HG03045 (cell line): ENCODE data around the gene VHLL.

Source experiments
- ATAC-seq: cut with Tn5 transposase; IDR thresholded peaks from one replicate; pipeline ENCODE4 v1.9.1; 2021; ENCODE audit warnings: mild to moderate bottlenecking, moderate library complexity; ENCODE audit not compliant: unreplicated experiment

Gene VHLL

GRCh38 chr1:156291226-156292061, 7.7 kb downstream of the VHLL start:
- no peak for ATAC-seq

DNA sequence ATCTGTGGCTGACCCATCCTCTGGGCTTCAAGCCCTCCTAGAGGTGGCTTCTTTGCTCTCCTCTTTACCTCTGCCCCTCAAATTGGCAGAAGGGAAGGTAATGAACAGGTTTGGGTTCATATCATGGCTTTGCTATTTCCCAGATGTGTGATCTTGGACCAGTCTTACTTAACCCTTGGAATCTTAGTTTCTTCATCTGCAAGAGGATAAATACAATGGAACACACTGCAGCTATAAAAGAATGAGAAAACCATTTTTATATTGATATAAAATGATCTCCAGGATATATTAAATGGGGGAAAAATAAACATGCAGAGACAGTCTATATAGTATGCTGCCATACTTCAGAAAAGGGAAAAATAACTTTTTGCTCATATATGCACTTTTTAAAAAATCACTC, 9.2 kb downstream of the VHLL start:
- ATAC-seq, result no peak

DNA sequence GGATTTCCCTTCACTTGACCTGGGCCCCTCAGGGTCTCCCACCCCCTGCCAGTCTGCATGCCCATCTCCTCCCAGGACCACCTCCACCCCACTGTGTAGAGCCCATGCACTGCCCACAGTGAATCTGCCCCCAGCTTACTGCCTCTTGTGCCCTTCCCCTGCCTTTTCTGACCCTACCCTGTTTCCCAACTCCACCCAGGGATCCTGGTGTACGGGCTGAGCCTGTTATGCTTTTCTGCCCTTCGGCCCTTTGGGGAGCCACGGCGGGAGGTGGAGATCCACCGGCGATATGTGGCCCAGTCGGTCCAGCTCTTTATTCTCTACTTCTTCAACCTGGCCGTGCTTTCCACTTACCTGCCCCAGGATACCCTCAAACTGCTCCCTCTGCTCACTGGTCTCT, 13.0 kb downstream of the VHLL start:
- no peak for ATAC-seq

- no peak for ATAC-seq
These were observed 13.7 kb downstream of the VHLL start for GRCh38 chr1:156285437-156285836.

DNA sequence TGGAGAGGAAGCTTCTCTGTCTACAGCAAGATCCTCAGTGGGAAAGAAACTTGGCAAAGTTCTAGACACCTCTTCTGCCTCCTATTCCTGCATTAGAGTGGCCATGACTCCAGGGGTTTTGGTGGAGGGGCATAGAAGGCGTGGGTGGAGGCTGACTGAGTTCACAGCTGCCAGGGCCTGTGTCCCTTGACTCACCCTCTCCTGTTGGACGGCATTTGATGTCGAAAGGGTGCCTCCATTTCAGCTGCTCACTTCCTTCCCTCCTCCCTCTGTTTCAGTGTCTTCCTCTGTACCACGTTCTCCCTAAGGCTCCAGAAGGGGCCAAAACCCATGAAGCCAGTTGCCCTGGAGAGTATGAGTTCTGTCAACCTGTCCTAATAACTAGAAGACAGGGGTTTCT, 14.3 kb downstream of the VHLL start:
- no peak for ATAC-seq

GRCh38 chr1:156284112-156284511, 15.0 kb downstream of the VHLL start, which contains the start of gene TMEM79:
TMEM79 (plus strand) TSS chr1:156284325; CDS start chr1:156285227, 902 bp downstream.
- ATAC-seq, result no peak

- ATAC-seq, result no peak
These were observed 15.6 kb downstream of the VHLL start for GRCh38 chr1:156283521-156283920.

DNA sequence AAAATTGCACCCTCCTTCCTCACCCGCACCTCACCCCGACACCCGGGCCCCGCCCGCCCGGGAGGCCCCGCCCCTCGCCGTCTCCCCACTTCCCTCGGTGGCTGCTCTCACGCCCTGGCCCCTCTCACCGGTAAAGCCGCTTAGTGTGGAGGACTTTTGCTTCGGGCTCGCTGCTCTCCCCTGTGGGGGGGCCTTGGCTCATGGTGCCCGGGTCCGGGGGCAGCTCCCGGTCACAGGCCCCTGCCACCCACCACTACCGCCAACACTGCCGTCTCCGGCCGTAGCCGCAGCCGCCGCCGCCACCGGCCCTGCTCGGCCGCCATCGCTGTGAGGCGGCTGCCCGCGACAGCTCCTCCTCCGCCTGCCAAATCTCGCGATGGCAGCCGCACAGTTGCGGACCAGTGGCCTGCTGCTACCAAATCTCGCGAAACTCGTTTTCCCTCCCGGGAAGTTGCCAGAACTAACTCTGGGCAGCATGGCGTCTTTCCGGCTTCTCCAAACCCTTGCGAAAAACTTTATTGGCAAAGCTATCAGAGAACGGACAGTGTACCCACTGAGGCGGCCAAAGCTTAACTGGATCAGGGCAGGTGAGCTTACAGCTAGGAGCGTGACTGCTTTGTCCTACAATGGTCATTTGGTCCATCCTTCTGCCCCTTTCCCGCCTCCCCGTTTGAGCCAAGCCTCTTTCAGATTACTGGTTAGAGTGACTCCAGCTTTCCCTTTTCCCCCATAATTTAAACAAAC, 16.5 kb downstream of the VHLL start, which contains the start of gene SMG5:
Gene SMG5, minus strand, starts transcription at position 347 of the 744 bp plus-strand sequence. Its CDS starts 145 bp downstream, at position 202.
- peak; percentile 82 for ATAC-seq

DNA sequence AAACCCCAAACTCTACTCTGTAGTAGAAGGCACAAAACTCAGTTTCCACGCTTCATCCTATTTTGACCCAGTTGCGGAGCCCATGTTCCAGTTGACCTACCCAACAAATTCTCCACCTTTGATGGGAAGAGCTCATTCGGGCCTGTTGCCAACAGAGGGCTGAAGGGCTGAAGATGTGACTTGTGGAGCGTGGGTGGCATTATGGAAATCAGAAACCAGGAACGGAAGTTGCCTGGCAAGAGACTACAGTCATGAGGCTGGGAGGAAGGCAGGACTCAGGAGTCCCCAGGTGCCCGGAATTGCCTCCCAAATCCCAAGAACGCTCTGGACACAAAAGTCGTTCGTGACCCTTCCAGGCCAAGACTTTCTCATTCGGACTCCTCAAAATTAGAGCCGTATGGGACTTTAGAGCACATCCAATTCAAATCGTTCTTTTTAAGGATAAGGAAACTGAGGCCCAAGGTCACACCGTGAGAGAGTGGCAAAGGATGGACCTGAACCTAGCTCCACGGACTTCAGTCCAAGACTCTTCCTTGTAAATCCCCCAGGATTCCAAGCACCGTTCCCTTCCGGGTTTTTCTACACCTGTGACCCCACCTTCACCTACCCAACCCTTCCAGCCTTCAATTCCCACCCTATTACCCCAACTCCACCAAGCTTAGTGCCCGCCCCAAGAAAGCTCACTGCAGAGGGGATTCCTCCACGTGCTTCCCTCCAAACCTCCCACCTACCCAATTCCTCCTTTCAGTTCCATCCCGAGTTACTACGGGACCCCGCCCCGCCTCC, 17.2 kb downstream of the VHLL start:
- ATAC-seq, result no peak

GRCh38 chr1:156281281-156281680, 17.8 kb downstream of the VHLL start:
- ATAC-seq, result no peak

DNA sequence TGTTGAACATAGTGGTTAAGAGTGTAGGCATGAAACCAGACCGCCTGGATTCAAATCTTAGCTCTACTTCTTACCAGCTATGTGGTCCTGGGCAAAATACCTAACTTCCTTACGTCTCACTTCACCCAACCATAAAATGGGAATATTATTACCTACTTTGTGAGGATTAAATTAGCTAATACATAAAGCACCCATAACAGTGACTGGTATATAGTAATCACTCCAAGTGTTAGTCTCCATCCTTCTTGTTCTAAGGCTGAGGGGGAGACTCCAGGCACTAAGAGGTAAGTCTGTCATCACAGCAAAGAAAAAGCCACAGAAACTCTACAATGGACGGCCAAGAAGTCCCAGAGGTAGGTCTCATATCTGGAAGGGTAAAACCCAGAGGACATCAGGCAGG, 19.3 kb downstream of the VHLL start:
- no peak for ATAC-seq

DNA sequence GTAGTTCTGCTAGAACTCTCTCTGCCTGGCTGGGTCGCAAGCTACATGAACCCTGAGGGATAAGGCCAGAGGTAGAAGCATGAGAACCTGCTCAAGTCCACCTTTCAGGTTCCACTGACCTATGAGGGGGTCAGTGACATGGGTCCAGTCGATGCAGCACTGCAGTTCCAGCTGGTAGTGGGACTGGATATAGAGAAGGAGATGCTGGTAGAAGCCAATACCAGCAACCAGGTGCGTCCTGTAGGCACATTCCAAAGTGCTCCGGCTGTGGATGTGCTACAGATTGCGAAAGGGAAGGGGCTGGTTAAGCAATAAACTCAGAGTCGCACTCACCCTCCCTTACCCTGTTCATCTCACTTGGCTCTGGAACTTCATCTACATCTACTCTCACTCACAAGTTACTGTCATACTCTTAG, 22.1 kb downstream of the VHLL start:
- ATAC-seq, result no peak

GRCh38 chr1:156276532-156276931, 22.6 kb downstream of the VHLL start:
- no peak for ATAC-seq

DNA sequence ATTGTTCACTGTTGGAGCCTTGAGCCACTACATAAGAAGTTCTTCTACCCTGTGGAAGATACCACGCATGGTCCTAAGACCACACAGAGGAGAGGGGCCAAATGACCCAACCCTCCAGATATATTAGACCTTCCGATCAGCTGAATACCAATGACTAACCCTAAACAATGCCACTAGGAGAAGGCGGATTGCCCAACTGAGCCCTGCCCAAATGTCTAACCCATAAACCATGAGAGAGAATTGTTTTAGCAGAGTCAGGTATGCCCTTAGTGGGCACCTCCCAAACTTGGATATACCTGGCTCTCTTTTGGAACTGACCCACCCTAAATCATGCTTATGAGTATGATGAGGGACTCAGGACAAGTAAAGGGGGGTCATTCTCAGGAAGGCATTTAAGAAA, 28.8 kb downstream of the VHLL start:
- no peak for ATAC-seq

- no peak for ATAC-seq
These were observed 30.8 kb downstream of the VHLL start for GRCh38 chr1:156268336-156268735.

- no peak for ATAC-seq
These were observed 33.1 kb downstream of the VHLL start for GRCh38 chr1:156266051-156266450.

GRCh38 chr1:156263288-156263655, 35.8 kb downstream of the VHLL start:
- no peak for ATAC-seq

GRCh38 chr1:156262461-156263287, 36.4 kb downstream of the VHLL start:
- no peak for ATAC-seq

DNA sequence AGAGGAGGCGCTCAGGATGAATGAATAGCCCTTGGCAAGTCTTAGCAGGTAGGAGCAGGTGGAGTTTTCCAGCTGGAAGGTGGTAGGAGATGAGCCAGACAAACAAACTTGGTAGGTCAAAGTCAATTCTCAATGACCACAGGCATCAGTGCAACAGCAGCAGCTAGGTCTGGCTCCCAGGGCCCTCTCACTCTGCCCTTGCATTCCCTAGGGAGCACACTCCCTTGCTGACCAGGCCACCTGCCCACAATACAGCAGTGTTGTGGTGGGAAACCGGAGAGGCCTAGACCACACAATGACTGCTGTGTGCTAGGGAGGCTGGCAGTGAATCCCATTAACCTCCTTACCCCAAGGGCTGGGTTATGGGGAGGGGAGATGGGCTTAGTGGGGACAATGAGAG, 38.2 kb downstream of the VHLL start:
- ATAC-seq, result no peak

- no peak for ATAC-seq
These were observed 39.3 kb downstream of the VHLL start for GRCh38 chr1:156259805-156260204.
